Tibial artery (tissue), 4 donors: ENCODE measurements around the gene MAP2K5.
"Not testable (repeated sequence)": the region's sequence is repeated elsewhere in the genome, so short reads cannot be mapped to it uniquely, and the experiment has no call there.

Experiments
- DNase-seq, 2 donors: peaks; one replicate each; pipeline ENCODE4 v3.0.0-alpha.2; 2019
- H3K27ac ChIP-seq, 2 donors: fragments of 200-600 bp; sonication (generic) in 1 of 2; 1 replicate in 1 of 2; 2 replicates in 1 of 2; pipeline ENCODE4 v1.5.1; 2018 to 2019; ENCODE audit warnings: mild to moderate bottlenecking in 1 of 2
- H3K27me3 ChIP-seq, 2 donors: fragments of 200-600 bp; sonication (generic) in 1 of 2; one replicate each; pipeline versions ENCODE4 v1.5.1 to v1.6.0; 2016 to 2019
- H3K36me3 ChIP-seq, 3 donors: fragments of 200-600 bp; sonication (generic) in 2 of 3; one replicate each; pipeline ENCODE4 v1.5.1; 2016 to 2019; ENCODE audit warnings: mild to moderate bottlenecking in 2 of 3
- H3K4me1 ChIP-seq, 4 donors: fragments of 200-600 bp; sonication (generic) in 2 of 4; 1 replicate in 3 of 4; 2 replicates in 1 of 4; pipeline ENCODE4 v1.5.1; 2016 to 2019
- H3K4me3 ChIP-seq, 2 donors: fragments of 200-600 bp; sonication (generic) in 1 of 2; 1 replicate in 1 of 2; 2 replicates in 1 of 2; pipeline ENCODE4 v1.5.1; 2018 to 2019; ENCODE audit warnings: mild to moderate bottlenecking in 2 of 2
- H3K9me3 ChIP-seq, 3 donors: fragments of 200-600 bp; sonication (generic) in 1 of 3; one replicate each; pipeline ENCODE4 v1.5.1; 2016 to 2019
- CTCF ChIP-seq, 2 experiments: fragments of 200-600 bp in 1 of 2; fragments of 450-650 bp in 1 of 2; IDR thresholded peaks; one replicate each; pipeline ENCODE4 v1.5.1; 2017 to 2019; ENCODE audit warnings: antibody characterized with exemption in 2 of 2, mild to moderate bottlenecking in 1 of 2, moderate library complexity in 1 of 2
- intact Hi-C: fragments of 100-400 bp; cut with DNase I; formaldehyde crosslinking; loops from one replicate; pipeline ENCODE4 v1.15.0; 2023; ENCODE audit warnings: low total_unique reads

MAP2K5 gene

GRCh38 chr15:67607959-67608637, 65.6 kb downstream of the MAP2K5 start:
- intact Hi-C loops: no loop called here
- DNase-seq: no peak
- TF ChIP-seq CTCF (IDR thresholded peaks at IDR 0.05): no peak
- no peaks in the 10 kb centered on the region for H3K9me3 ChIP-seq
- peaks cover 0 to 5% (median 0%) of the 10 kb centered on the region in 3 donors for H3K36me3 ChIP-seq
- H3K4me1 ChIP-seq: no peaks in the 10 kb centered on the region
- no peak overlapping the region for H3K4me3 ChIP-seq
- H3K27ac ChIP-seq: no peak overlapping the region
- no peaks in the 10 kb centered on the region for H3K27me3 ChIP-seq

GRCh38 chr15:67608638-67608959, 66.1 kb downstream of the MAP2K5 start:
- H3K4me3 ChIP-seq: no peak overlapping the region
- no peak for TF ChIP-seq CTCF (IDR thresholded peaks at IDR 0.05)
- H3K27ac ChIP-seq: no peak overlapping the region
- H3K27me3 ChIP-seq: no peaks in the 10 kb centered on the region
- no peaks in the 10 kb centered on the region for H3K9me3 ChIP-seq
- no peaks in the 10 kb centered on the region for H3K4me1 ChIP-seq
- intact Hi-C loops: no loop called here
- DNase-seq: no peak
- H3K36me3 ChIP-seq: peaks cover 0 to 5% (median 0%) of the 10 kb centered on the region in 3 donors

GRCh38 chr15:67611370-67612369, 69.2 kb downstream of the MAP2K5 start:
- no peak for DNase-seq
- TF ChIP-seq CTCF (IDR thresholded peaks at IDR 0.05): no peak
- Histone ChIP-seq H3K36me3 (peaks cover 0 to 5% (median 0%) of the 10 kb centered on the region in 3 donors), H3K4me1 (no peaks in the 10 kb centered on the region), H3K27me3 (no peaks in the 10 kb centered on the region), H3K4me3 (no peak overlapping the region), H3K27ac (no peak overlapping the region), H3K9me3 (no peaks in the 10 kb centered on the region)
- intact Hi-C loops: no loop called here

GRCh38 chr15:67613211-67613610, 70.7 kb downstream of the MAP2K5 start:
- intact Hi-C loops: no loop called here
- no peak for DNase-seq
- Histone ChIP-seq H3K9me3 (no peaks in the 10 kb centered on the region), H3K36me3 (peaks cover 0 to 5% (median 0%) of the 10 kb centered on the region in 3 donors), H3K27me3 (no peaks in the 10 kb centered on the region), H3K4me3 (no peak overlapping the region), H3K27ac (no peak overlapping the region), H3K4me1 (no peaks in the 10 kb centered on the region)
- TF ChIP-seq CTCF (IDR thresholded peaks at IDR 0.05): no peak

GRCh38 chr15:67613708-67614107, 71.2 kb downstream of the MAP2K5 start:
- TF ChIP-seq CTCF (IDR thresholded peaks at IDR 0.05): no peak
- no peaks in the 10 kb centered on the region for H3K9me3 ChIP-seq
- no peaks in the 10 kb centered on the region for H3K27me3 ChIP-seq
- intact Hi-C loops: no loop called here
- H3K4me3 ChIP-seq: no peak overlapping the region
- H3K27ac ChIP-seq: no peak overlapping the region
- no peaks in the 10 kb centered on the region for H3K4me1 ChIP-seq
- DNase-seq: no peak
- H3K36me3 ChIP-seq: peaks cover 0 to 1% (median 0%) of the 10 kb centered on the region in 3 donors

GRCh38 chr15:67615131-67615534, 72.6 kb downstream of the MAP2K5 start:
- H3K4me1 ChIP-seq, DNase-seq, intact Hi-C loops, H3K27me3 ChIP-seq, H3K9me3 ChIP-seq, H3K36me3 ChIP-seq, H3K4me3 ChIP-seq, H3K27ac ChIP-seq: not testable (repeated sequence)
